Thoracic aorta (tissue), 2 donors: ENCODE measurements around the gene C10orf90. TPM values are rescaled to one million over a fixed set of nuclear protein-coding genes. Genes with fewer than 3 reads are reported as not detected.

ENCODE experiments used
- ATAC-seq: fragments of 150-250 bp; one replicate; pipeline ENCODE4 v1.8.0; 2017; ENCODE audit warnings: low read depth; ENCODE audit not compliant: insufficient number of reproducible peaks, low FRiP score
- DNase-seq: peaks from one replicate; pipeline ENCODE4 v3.0.0-alpha.2; 2020; ENCODE audit warnings: low spot score
- H3K27ac ChIP-seq, 2 donors: fragments of 200-600 bp; sonication (generic); 1 replicate in 1 of 2; 2 replicates in 1 of 2; pipeline ENCODE4 v1.5.1; 2016; ENCODE audit warnings: mild to moderate bottlenecking in 2 of 2, moderate library complexity in 2 of 2
- H3K27me3 ChIP-seq: fragments of 200-600 bp; sonication (generic); replicated peaks from 2 replicates; pipeline ENCODE4 v1.6.0; 2016; ENCODE audit warnings: mild to moderate bottlenecking; ENCODE audit not compliant: insufficient read depth
- H3K36me3 ChIP-seq: fragments of 200-600 bp; sonication (generic); one replicate; pipeline ENCODE4 v1.5.1; 2016
- H3K4me1 ChIP-seq, 2 donors: fragments of 200-600 bp; sonication (generic); 1 replicate in 1 of 2; 2 replicates in 1 of 2; pipeline versions ENCODE4 v1.5.1 to v1.6.0; 2016; ENCODE audit warnings: low read depth in 2 of 2, mild to moderate bottlenecking in 1 of 2; ENCODE audit not compliant: control insufficient read depth in 1 of 2
- H3K4me3 ChIP-seq: fragments of 200-600 bp; sonication (generic); 2 replicates; pipeline ENCODE4 v1.5.1; 2016; ENCODE audit warnings: mild to moderate bottlenecking
- H3K9me3 ChIP-seq: fragments of 200-600 bp; sonication (generic); 2 replicates; pipeline ENCODE4 v1.5.1; 2016
- CTCF ChIP-seq: fragments of 200-600 bp; sonication (generic); IDR thresholded peaks from one replicate; pipeline ENCODE4 v1.5.1; 2019; ENCODE audit warnings: antibody characterized with exemption
- total RNA-seq, 2 donors: library from RNA; depleted of rRNA; stranded (reverse); fragments of >200 nt; gene quantifications; one replicate each; pipeline versions ENCODE4 v1.1.0 to v1.2.3, GENCODE V29; 2016

Gene C10orf90
- total RNA-seq, 2 donors from 2014 or later = not detected

DNA sequence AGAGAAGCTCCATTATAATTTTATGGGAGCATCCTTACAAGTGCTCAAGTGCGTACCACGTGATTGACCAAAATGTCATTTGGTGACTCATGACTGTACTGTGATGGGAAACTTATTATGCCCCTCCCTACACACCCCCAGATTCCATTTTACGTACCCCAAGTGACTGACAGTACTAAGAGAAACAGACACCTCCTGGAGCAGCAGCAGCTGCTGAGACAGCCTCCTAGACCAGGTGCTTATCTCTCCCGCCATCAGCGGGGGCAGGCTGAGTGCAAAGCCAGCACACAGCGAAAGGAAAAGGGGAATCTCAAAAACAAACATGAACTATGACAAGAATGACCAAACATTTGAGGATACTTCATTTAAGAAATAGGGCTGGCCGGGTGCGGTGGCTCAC is 278.0 kb downstream of the C10orf90 start:
- no peak for TF ChIP-seq CTCF
- no peaks in the 10 kb centered on the region for H3K36me3 ChIP-seq
- ATAC-seq (no peak), DNase-seq (no peak)
- H3K27me3 ChIP-seq = no peaks in the 10 kb centered on the region
- no peak overlapping the region for H3K4me3 ChIP-seq
- no peak overlapping the region for H3K27ac ChIP-seq
- peaks cover under 1 to 10% of the 10 kb centered on the region in 2 donors for H3K4me1 ChIP-seq
- no peaks in the 10 kb centered on the region for H3K9me3 ChIP-seq

DNA sequence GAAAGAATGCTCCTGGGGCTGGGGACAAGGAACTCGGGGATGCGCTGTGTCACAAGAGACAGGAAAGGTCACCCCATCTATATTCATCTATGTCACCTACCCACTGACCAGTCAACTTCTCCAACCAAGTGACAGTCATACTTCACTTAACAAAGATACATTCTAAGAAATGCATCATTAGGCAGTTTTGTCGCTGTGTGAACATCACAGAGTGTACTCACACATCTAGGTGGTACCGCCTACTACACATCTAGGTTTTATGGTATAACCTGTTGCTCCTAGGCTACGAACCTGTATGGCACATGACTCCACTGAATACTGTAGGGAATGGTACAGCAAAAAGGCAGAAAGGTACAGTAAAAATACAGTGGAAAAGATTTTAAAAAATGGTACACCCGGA is 278.4 kb downstream of the C10orf90 start:
- Histone ChIP-seq H3K9me3 (no peaks in the 10 kb centered on the region), H3K36me3 (no peaks in the 10 kb centered on the region), H3K27ac (no peak overlapping the region), H3K27me3 (no peaks in the 10 kb centered on the region), H3K4me3 (no peak overlapping the region), H3K4me1 (peaks cover 4 to 14% of the 10 kb centered on the region in 2 donors)
- no peak for ATAC-seq
- no peak for DNase-seq
- TF ChIP-seq CTCF = no peak

DNA sequence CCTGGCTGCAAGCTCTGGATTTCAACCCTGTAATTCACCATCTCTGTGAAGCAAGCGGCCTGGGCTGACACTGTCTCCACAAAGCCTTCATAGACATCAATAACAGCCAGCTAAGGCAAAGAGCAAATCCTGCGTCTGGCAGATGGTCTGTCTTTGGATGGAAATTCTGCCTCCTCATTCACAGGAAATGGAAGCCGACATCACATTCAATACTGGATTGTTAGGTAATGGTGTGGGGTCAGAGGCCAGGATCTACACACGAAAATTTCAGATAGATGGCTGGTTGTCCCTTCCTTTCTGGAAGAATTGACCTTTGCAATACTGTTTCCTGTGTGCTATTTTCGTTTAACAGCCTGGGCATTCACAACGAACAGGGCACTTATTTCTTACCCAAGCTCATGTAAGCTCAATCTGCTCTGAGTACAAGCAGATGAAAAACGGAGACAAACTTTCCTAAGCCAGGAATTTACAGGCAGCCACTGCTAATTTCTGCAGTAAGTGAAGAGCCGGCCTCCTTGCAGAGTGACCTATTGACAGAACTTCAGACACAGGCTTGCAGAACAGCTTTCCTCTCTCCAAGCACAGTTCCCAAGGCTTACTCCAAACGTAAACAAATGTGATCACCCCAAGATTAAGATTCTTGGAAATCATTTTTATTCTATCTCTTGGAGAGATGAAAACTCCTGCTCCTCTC is 279.2 kb downstream of the C10orf90 start:
- Histone ChIP-seq H3K27ac (no peak overlapping the region), H3K4me3 (no peak overlapping the region)
- no peak for DNase-seq

DNA sequence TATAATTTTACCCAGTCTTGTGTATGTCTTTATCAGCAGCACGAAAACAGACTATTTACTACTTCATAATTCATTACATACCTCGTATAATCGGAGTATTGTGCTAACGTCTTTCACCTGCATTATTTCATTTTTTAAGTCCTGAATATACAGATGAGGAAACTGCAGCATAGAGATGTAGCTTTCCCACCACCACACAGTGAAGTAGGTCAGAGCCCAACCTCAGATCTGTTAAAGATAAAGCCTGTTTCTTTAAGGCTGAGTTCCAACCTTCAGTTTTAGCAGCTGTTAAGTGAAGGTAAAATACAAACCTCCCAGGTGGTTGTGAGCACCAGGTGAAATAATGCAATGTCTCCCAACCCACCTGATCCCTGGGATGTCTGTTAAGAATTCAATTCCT is 280.2 kb downstream of the C10orf90 start:
- Histone ChIP-seq H3K4me3 (no peak overlapping the region), H3K27ac (no peak overlapping the region), H3K27me3 (no peaks in the 10 kb centered on the region), H3K9me3 (no peaks in the 10 kb centered on the region), H3K4me1 (peaks cover 4 to 18% of the 10 kb centered on the region in 2 donors), H3K36me3 (no peaks in the 10 kb centered on the region)
- DNase-seq = no peak
- ATAC-seq = no peak
- TF ChIP-seq CTCF = no peak

More for the DNA sequence above, 279.2 kb downstream of the C10orf90 start:
- no peak for ATAC-seq
- H3K36me3 ChIP-seq = no peaks in the 10 kb centered on the region
- H3K27me3 ChIP-seq = no peaks in the 10 kb centered on the region
- no peaks in the 10 kb centered on the region for H3K9me3 ChIP-seq
- peaks cover 4 to 18% of the 10 kb centered on the region in 2 donors for H3K4me1 ChIP-seq
- no peak for TF ChIP-seq CTCF

DNA sequence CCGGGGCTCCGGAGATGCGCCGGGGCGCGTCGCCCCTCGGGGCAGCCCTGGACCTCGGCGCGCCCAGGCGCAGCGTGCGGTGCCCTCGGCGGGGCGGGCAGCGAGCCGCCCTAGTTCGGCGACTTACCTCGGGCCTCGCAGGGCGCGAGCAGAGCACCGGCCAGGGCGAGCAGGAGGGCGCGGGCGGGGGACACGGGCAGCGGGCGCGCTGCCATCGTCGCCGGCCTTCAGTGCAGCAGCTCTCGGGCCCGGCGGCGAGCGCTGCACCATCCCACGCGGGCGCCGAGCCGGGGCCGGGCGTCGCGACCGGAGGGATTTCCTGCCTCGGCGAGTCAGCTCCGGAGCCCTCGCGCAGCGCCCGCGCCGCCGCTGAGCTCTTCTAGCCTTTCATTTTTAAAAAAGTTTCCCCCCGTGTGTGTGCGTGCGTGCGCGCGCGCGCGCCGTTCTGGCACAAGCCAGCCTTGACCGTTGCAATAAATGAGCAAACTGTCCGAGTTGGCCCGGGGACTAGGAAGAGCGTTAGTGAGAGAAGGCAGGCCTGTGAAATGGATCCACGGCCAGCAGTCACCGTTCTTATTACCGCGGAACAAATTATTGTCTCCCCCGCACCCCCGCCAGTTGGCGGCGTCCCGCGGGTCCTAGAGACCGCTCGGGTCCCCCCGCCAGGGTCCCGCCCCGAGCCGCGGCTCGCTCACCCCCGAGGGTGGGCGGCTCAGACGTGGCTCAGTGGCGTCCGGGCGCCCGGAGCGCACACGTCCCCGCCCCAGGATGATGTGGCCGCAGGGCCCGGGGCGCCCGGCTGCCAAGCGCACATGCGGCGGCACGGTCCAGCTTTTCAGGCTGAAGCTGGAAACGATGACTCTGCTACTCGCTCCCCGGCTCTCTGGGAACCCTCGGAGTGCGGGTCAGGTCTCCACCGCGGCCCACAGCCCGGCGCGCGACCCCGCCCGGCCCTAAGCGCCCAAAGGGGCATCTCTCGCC is 282.3 kb downstream of the C10orf90 start, which contains the start of gene ADAM12:
Gene ADAM12 (minus strand): TSS at position 547 of the 981 bp plus-strand sequence. CDS start 332 bp downstream, at position 215.
- ATAC-seq = peak; percentile 33

More for the DNA sequence above, 282.3 kb downstream of the C10orf90 start, which contains the start of gene ADAM12:
- H3K9me3 ChIP-seq = no peaks in the 10 kb centered on the region
- peak within 1 kb of the TSS; percentile 71 for H3K4me3 ChIP-seq
- no peak for TF ChIP-seq CTCF
- DNase-seq = no peak
- no peaks in the 10 kb centered on the region for H3K27me3 ChIP-seq
- H3K36me3 ChIP-seq = no peaks in the 10 kb centered on the region
- H3K27ac ChIP-seq = no peak within 1 kb of the TSS
- peaks cover 4 to 18% of the 10 kb centered on the region in 2 donors for H3K4me1 ChIP-seq
